Neural cell (in vitro differentiated cells): Measurements from ENCODE around the gene SAMSN1. TPM values are rescaled to one million over a fixed set of nuclear protein-coding genes. Genes with fewer than 3 reads are reported as not detected.

Experiments used
- H2AFZ ChIP-seq: fragments of 200-600, 300-800 bp; sonication (generic), shearing (Covaris generic); 2 replicates; pipeline ENCODE4 v1.6.0; 2014; ENCODE audit warnings: low read depth, mild to moderate bottlenecking, antibody characterized with exemption, low read length, moderate library complexity
- H3F3A ChIP-seq: fragments of 200-600 bp; shearing (Covaris generic); 2 replicates; pipeline ENCODE4 v1.6.1; 2016; ENCODE audit warnings: mild to moderate bottlenecking, moderate library complexity, mixed read lengths, antibody characterized with exemption, low read length; ENCODE audit not compliant: insufficient read depth, poor library complexity, severe bottlenecking
- H3K27ac ChIP-seq: fragments of 200-600, 300-800 bp; sonication (generic), shearing (Covaris generic); 2 replicates; pipeline ENCODE4 v1.5.1; 2014; ENCODE audit warnings: mild to moderate bottlenecking, low read length, moderate library complexity
- H3K27me3 ChIP-seq: fragments of 300-800, 200-600 bp; sonication (generic), shearing (Covaris generic); 2 replicates; pipeline ENCODE4 v1.6.0; 2014; ENCODE audit warnings: mild to moderate bottlenecking, low read depth, low read length, moderate library complexity; ENCODE audit not compliant: insufficient read depth
- H3K36me3 ChIP-seq: fragments of 300-800, 200-600 bp; sonication (generic), shearing (Covaris generic); 2 replicates; pipeline ENCODE4 v1.5.1; 2014; ENCODE audit warnings: mild to moderate bottlenecking, antibody characterized with exemption, low read length, moderate library complexity; ENCODE audit not compliant: insufficient read depth
- H3K4me2 ChIP-seq: fragments of 300-800, 200-600 bp; sonication (generic), shearing (Covaris generic); 2 replicates; pipeline ENCODE4 v1.6.0; 2014; ENCODE audit warnings: mild to moderate bottlenecking, low read length
- H3K4me3 ChIP-seq: fragments of 300-800, 200-600 bp; sonication (generic), shearing (Covaris generic); 2 replicates; pipeline ENCODE4 v1.5.1; 2014; ENCODE audit warnings: mild to moderate bottlenecking, low read length, moderate library complexity
- H3K79me2 ChIP-seq: fragments of 200-600 bp; shearing (Covaris generic); replicated peaks from 2 replicates; pipeline ENCODE4 v1.6.0; 2014; ENCODE audit warnings: mild to moderate bottlenecking, low read length, moderate library complexity; ENCODE audit not compliant: insufficient read depth
- H3K9ac ChIP-seq: fragments of 300-800, 200-600 bp; sonication (generic), shearing (Covaris generic); 2 replicates; pipeline ENCODE4 v1.6.1; 2016; ENCODE audit warnings: mild to moderate bottlenecking, low read length, mixed read lengths
- H3K9me2 ChIP-seq: fragments of 200-600 bp; shearing (Covaris generic); 2 replicates; pipeline ENCODE4 v1.6.1; 2016; ENCODE audit warnings: mild to moderate bottlenecking, low read length, mixed read lengths; ENCODE audit not compliant: insufficient read depth
- H3K9me3 ChIP-seq: fragments of 200-600, 300-800 bp; sonication (generic), shearing (Covaris generic); 2 replicates; pipeline ENCODE4 v1.6.1; 2016; ENCODE audit warnings: mild to moderate bottlenecking, mixed run types, low read length, moderate library complexity, mixed read lengths
- H4K20me1 ChIP-seq: fragments of 200-600 bp; shearing (Covaris generic); 2 replicates; pipeline ENCODE4 v1.6.1; 2016; ENCODE audit warnings: mild to moderate bottlenecking, mixed run types; ENCODE audit not compliant: insufficient read depth
- CTCF ChIP-seq: fragments of 450-650 bp; IDR thresholded peaks from 2 replicates; pipeline ENCODE4 v1.5.1; 2014; ENCODE audit warnings: antibody characterized with exemption, mild to moderate bottlenecking, moderate library complexity; ENCODE audit not compliant: poor library complexity, severe bottlenecking
- EZH2 ChIP-seq: fragments of 200-600, 300-800 bp; shearing (Covaris generic), sonication (generic); IDR thresholded peaks from 2 replicates; pipeline ENCODE4 v1.6.1; 2014; ENCODE audit warnings: antibody characterized with exemption, low read length, borderline replicate concordance, mild to moderate bottlenecking; ENCODE audit not compliant: insufficient read depth, poor library complexity, severe bottlenecking
- MXI1 ChIP-seq: fragments of 450-650 bp; conservative IDR thresholded peaks from 2 replicates; pipeline ENCODE4 v1.6.1; 2014; ENCODE audit warnings: antibody characterized with exemption, mild to moderate bottlenecking; ENCODE audit not compliant: poor library complexity, severe bottlenecking
- POLR2AphosphoS5 ChIP-seq: IDR thresholded peaks from 2 replicates; pipeline ENCODE4 v1.6.1; 2012
- RAD21 ChIP-seq: fragments of 450-650 bp; conservative IDR thresholded peaks from 2 replicates; pipeline ENCODE4 v1.6.1; 2014; ENCODE audit warnings: antibody characterized with exemption, mild to moderate bottlenecking, moderate library complexity
- SMC3 ChIP-seq: fragments of 450-650 bp; conservative IDR thresholded peaks from 2 replicates; pipeline ENCODE4 v1.6.1; 2014; ENCODE audit warnings: antibody characterized with exemption, mild to moderate bottlenecking, moderate library complexity; ENCODE audit not compliant: poor library complexity
- TAF1 ChIP-seq: IDR thresholded peaks from 2 replicates; pipeline ENCODE4 v1.6.1; 2012; ENCODE audit warnings: low read depth
- polyA plus RNA-seq: library from polyadenylated mRNA; depleted of rRNA; stranded (reverse); fragments of >200 nt; gene quantifications from 2 replicates; pipeline ENCODE4 v1.2.3, GENCODE V29; 2014

Gene SAMSN1
- polyA plus RNA-seq, 1 donor from 2014 or later = 18.2 TPM

- no peak for TF ChIP-seq RAD21
Observed at GRCh38 chr21:14584357-14585095, 38.4 kb upstream of the SAMSN1 start (continued).

- Histone ChIP-seq H3K27me3 (no peaks in the 10 kb centered on the region), H3K9me3 (no peaks in the 10 kb centered on the region), H3F3A (no peaks in the 10 kb centered on the region), H3K9me2 (no peaks in the 10 kb centered on the region), H3K4me2 (no peak overlapping the region), H3K27ac (no peak overlapping the region), H3K36me3 (no peaks in the 10 kb centered on the region), H4K20me1 (no peaks in the 10 kb centered on the region), H3K79me2 (no peaks in the 10 kb centered on the region), H2AFZ (no peak overlapping the region), H3K9ac (no peak overlapping the region), H3K4me3 (no peak overlapping the region)
- no peak for TF ChIP-seq TAF1
- no peak for TF ChIP-seq POLR2AphosphoS5
- no peak for TF ChIP-seq CTCF
- TF ChIP-seq MXI1 = no peak
- TF ChIP-seq SMC3 = no peak
Observed at GRCh38 chr21:14583629-14584255, 37.6 kb upstream of the SAMSN1 start.

GRCh38 chr21:14582934-14583628 is 37.0 kb upstream of the SAMSN1 start:
- no peaks in the 10 kb centered on the region for H3K36me3 ChIP-seq
- no peak overlapping the region for H3K27ac ChIP-seq
- TF ChIP-seq SMC3 = no peak
- TF ChIP-seq TAF1 = no peak
- TF ChIP-seq MXI1 = no peak
- no peaks in the 10 kb centered on the region for H3K9me3 ChIP-seq
- no peak overlapping the region for H2AFZ ChIP-seq
- no peaks in the 10 kb centered on the region for H3K79me2 ChIP-seq
- H3K9ac ChIP-seq = no peak overlapping the region
- H3K4me2 ChIP-seq = no peak overlapping the region
- H4K20me1 ChIP-seq = no peaks in the 10 kb centered on the region
- no peaks in the 10 kb centered on the region for H3K9me2 ChIP-seq
- no peak overlapping the region for H3K4me3 ChIP-seq
- H3K27me3 ChIP-seq = no peaks in the 10 kb centered on the region
- no peaks in the 10 kb centered on the region for H3F3A ChIP-seq

- H3F3A ChIP-seq = no peaks in the 10 kb centered on the region
- H3K9me3 ChIP-seq = no peaks in the 10 kb centered on the region
- H3K4me3 ChIP-seq = no peak overlapping the region
- no peak overlapping the region for H3K4me2 ChIP-seq
- no peaks in the 10 kb centered on the region for H3K79me2 ChIP-seq
- no peak overlapping the region for H3K9ac ChIP-seq
- TF ChIP-seq RAD21 (no peak), TAF1 (no peak), MXI1 (no peak), CTCF (no peak), EZH2 (no peak)
- no peak overlapping the region for H2AFZ ChIP-seq
- H3K36me3 ChIP-seq = no peaks in the 10 kb centered on the region
- H4K20me1 ChIP-seq = no peaks in the 10 kb centered on the region
- H3K27ac ChIP-seq = no peak overlapping the region
- no peaks in the 10 kb centered on the region for H3K27me3 ChIP-seq
- no peaks in the 10 kb centered on the region for H3K9me2 ChIP-seq
Observed at GRCh38 chr21:14581902-14582457, 35.9 kb upstream of the SAMSN1 start.
